Measurements from ENCODE around the gene L1TD1. TPM values are rescaled to one million over a fixed set of nuclear protein-coding genes. Genes with fewer than 3 reads are reported as not detected.

L1TD1 gene
- total and polyA plus RNA-seq, 2 of the 13 experiments (the other 11 are each of a cell fraction or from before 2014, with no cell fraction given) = not detected

DNA sequence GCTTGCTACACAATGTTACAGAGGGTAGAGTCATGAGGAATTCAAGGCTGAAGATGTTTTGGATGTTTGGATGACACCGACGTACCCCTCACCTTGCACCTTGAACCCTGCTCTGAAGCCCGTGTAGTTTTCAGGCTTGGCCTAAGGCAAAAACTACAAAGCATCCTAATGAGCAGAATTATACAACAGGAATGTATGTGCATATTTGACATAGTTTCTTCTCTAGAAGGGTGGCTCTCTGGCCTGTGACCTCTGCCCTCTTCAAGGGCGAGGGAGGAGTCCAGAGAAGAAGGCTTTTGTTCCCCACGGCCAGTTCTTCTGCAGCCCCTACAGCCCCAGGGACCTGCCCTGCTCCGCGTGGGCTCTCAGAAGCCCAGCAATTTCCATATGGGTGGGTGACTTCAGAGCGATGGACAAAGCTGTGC lies 43.3 kb downstream of the L1TD1 start (continued):
- TF ChIP-seq, protein P1, sequence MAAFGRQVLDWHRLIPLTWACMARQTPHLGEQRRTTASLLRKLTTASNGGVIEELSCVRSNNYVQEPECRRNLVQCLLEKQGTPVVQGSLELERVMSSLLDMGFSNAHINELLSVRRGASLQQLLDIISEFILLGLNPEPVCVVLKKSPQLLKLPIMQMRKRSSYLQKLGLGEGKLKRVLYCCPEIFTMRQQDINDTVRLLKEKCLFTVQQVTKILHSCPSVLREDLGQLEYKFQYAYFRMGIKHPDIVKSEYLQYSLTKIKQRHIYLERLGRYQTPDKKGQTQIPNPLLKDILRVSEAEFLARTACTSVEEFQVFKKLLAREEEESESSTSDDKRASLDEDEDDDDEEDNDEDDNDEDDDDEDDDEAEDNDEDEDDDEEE (CRISPR knock-in tag; IDR thresholded peaks at IDR 0.05) = 0 out of 2 replicates have a peak, but pooled peaks have one; percentile 44
- TF ChIP-seq PPARG (CRISPR knock-in tag; conservative IDR thresholded peaks at IDR 0.05) (peak; percentile 87), ELF3 (CRISPR knock-in tag; IDR thresholded peaks at IDR 0.05) (no peak; the same call in 1 of the 2 replicates), FOXC1 (CRISPR knock-in tag; IDR thresholded peaks at IDR 0.05; ENCODE audit: borderline replicate concordance) (no peak), SMAD3 (CRISPR knock-in tag; IDR thresholded peaks at IDR 0.05) (no peak), HNRNPK (IDR thresholded peaks at IDR 0.05; ENCODE audit: low read depth, low read length, poor library complexity, severe bottlenecking) (no peak), ZNF256 (CRISPR knock-in tag; conservative IDR thresholded peaks at IDR 0.05) (0 out of 2 replicates have a peak, but pooled peaks have one; percentile 44), ZNF761 (CRISPR knock-in tag; conservative IDR thresholded peaks at IDR 0.05) (no peak), ZNF766 (CRISPR knock-in tag; IDR thresholded peaks at IDR 0.05; ENCODE audit: borderline replicate concordance) (no peak), NKX3-1 (CRISPR knock-in tag; IDR thresholded peaks at IDR 0.05) (no peak), SMC3 (IDR thresholded peaks at IDR 0.05; ENCODE audit: low read length) (0 out of 2 replicates have a peak, but pooled peaks have one; percentile 14), NFKBIZ (CRISPR knock-in tag; IDR thresholded peaks at IDR 0.05) (no peak), ASH2L (IDR thresholded peaks at IDR 0.05; ENCODE audit: insufficient read length, low read depth, low read length) (peak; percentile 74), GZF1 (CRISPR knock-in tag; IDR thresholded peaks at IDR 0.05) (no peak), SMARCC2 (IDR thresholded peaks at IDR 0.05) (no peak), MYNN (CRISPR knock-in tag; IDR thresholded peaks at IDR 0.05; ENCODE audit: low read depth) (no peak), CBX1 (IDR thresholded peaks at IDR 0.05; ENCODE audit: low read depth) (peak; percentile 63), TAF1 (CRISPR knock-in tag; IDR thresholded peaks at IDR 0.05) (no peak), NR3C1 (CRISPR knock-in tag; IDR thresholded peaks at IDR 0.05) (no peak)
- TF ChIP-seq, protein P2, sequence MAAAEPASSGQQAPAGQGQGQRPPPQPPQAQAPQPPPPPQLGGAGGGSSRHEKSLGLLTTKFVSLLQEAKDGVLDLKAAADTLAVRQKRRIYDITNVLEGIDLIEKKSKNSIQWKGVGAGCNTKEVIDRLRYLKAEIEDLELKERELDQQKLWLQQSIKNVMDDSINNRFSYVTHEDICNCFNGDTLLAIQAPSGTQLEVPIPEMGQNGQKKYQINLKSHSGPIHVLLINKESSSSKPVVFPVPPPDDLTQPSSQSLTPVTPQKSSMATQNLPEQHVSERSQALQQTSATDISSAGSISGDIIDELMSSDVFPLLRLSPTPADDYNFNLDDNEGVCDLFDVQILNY (CRISPR knock-in tag; conservative IDR thresholded peaks at IDR 0.05) = no peak
- TF ChIP-seq, protein P3, sequence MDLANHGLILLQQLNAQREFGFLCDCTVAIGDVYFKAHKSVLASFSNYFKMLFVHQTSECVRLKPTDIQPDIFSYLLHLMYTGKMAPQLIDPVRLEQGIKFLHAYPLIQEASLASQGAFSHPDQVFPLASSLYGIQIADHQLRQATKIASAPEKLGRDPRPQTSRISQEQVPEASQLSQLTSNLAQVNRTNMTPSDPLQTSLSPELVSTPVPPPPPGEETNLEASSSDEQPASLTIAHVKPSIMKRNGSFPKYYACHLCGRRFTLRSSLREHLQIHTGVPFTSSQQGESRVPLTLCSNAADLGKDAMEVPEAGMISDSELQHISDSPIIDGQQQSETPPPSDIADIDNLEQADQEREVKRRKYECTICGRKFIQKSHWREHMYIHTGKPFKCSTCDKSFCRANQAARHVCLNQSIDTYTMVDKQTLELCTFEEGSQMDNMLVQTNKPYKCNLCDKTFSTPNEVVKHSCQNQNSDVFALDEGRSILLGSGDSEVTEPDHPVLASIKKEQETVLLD (CRISPR knock-in tag; IDR thresholded peaks at IDR 0.05; ENCODE audit: low read depth) = no peak
- TF ChIP-seq, protein P4, sequence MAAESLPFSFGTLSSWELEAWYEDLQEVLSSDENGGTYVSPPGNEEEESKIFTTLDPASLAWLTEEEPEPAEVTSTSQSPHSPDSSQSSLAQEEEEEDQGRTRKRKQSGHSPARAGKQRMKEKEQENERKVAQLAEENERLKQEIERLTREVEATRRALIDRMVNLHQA (CRISPR knock-in tag; IDR thresholded peaks at IDR 0.05) = no peak
